Measurements from ENCODE around the gene CCDC34. TPM values are rescaled to one million over a fixed set of nuclear protein-coding genes. Genes with fewer than 3 reads are reported as not detected.

Gene CCDC34, protein sequence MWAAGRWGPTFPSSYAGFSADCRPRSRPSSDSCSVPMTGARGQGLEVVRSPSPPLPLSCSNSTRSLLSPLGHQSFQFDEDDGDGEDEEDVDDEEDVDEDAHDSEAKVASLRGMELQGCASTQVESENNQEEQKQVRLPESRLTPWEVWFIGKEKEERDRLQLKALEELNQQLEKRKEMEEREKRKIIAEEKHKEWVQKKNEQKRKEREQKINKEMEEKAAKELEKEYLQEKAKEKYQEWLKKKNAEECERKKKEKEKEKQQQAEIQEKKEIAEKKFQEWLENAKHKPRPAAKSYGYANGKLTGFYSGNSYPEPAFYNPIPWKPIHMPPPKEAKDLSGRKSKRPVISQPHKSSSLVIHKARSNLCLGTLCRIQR
- total RNA-seq: 1 to 10 TPM; 4.2 to 4.7 TPM
- polyA plus RNA-seq: 1 to 10 TPM; 1.8 to 2.4 (median 2.3) TPM
- total RNA-seq: 1.5 to 6.7 (median 4.9) reads per million in 6 experiments

DNA sequence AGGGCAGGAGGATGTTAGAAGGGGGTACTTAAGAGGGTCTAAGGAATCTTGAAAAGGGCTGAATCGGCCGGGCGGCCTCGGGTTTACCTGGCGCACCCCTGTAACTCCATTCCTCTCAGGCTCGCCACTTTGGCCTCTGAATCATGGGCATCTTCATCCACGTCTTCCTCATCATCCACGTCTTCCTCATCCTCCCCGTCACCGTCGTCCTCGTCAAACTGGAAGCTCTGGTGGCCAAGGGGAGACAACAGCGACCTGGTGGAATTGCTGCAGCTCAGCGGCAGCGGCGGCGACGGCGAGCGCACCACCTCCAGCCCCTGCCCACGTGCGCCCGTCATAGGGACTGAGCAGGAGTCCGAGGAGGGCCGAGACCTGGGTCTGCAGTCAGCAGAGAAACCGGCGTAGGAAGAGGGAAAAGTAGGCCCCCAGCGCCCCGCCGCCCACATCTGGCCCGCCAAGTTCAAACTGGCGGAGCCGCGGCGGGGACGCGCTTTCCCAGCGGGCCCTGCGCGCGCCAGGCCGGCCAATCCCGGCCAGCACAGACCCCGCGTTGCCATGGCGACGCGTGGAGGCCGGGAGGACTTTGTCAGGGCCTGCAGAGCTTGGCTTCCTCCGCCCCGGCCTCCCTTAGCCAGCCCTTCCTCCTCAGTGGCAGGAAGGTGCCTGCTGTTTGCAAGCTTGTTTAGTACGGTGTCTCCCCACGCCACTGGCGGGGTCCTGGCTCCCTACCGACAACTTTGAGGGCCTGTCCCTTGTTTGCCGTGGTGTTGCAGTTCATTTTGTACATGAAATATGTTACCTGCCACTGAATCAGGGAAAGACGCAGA lies at the start of gene CCDC34:
CCDC34 (minus strand) TSS at position 467 of the 827 bp plus-strand sequence; CDS start at position 446, 21 bp downstream.
- POLR2A ChIA-PET: interaction anchor here (0.5 to 1.0 kb wide), 2 partner anchors 63 to 144 kb away, joined by 3 to 8 read pairs; no protein-coding TSS in a partner anchor
- Mint-ChIP-seq H3K36me3 (no peaks in the 10 kb centered on the region), H3K27ac (peak within 1 kb of the TSS; percentile 82 to 94 (median 92)), H3K4me3 (peak within 1 kb of the TSS; percentile 85 to 96 (median 92)), H3K9me3 (no peaks in the 10 kb centered on the region), H3K4me1 (peaks cover 14 to 32% (median 28%) of the 10 kb centered on the region in 4 donors), H3K27me3 (no peaks in the 10 kb centered on the region)
- DNase-seq (peak; percentile 82 to 95 (median 88)), ATAC-seq (peak; percentile 98)

DNA sequence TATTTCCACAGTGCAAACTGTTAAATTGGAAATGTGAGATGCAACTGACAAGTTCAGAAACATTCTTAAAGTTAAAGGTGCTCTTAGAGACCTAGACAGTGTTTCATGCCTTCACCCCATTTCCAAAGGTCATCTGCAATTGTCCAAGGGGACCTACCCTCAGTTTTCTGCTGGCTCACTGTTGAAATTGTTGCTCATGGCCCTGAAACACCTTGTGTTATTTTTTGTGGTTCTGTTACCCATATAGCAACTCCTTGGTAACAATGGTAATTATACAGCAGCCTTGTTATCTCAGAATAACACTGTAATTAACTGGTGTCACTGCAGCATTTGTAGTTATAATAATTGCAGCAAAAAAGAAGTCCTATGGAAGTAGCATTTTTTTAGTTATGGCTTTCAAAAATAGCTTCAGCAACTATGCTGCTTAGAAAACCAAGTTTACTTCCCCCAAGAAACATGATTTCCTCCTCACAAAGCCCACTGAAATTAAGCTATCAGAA lies 49.2 kb upstream of the CCDC34 start:
- ATAC-seq: no peak
- Mint-ChIP-seq H3K27me3 (peaks cover 0 to 31% (median 2%) of the 10 kb centered on the region in 5 donors), H3K27ac (no peak overlapping the region), H3K4me1 (no peaks in the 10 kb centered on the region), H3K36me3 (no peaks in the 10 kb centered on the region), H3K9me3 (no peaks in the 10 kb centered on the region), H3K4me3 (no peak overlapping the region)
- no peak for DNase-seq
- POLR2A ChIA-PET: no interaction called here

DNA sequence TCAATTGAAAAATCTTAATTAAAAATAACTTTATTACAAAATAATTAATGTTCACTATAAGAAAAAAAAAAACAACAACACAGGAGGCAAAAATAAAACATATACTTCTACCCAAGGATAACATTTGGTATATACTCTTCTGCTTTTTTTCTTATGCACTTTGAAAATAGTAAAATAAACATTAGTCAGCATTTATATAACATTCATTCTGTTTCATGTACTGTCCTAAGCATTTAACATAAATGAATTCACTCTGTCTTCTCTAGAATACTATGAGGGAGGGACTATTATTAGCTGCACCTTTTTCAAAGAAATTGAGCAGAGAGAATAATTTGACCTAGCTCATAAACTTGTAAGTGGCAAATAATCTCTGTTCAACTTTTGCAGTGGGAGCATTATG lies 48.3 kb upstream of the CCDC34 start:
- peaks cover 0 to 31% (median 0%) of the 10 kb centered on the region in 5 donors for H3K27me3 Mint-ChIP-seq
- ATAC-seq: no peak
- no peaks in the 10 kb centered on the region for H3K4me1 Mint-ChIP-seq
- POLR2A ChIA-PET: no interaction called here
- H3K27ac Mint-ChIP-seq: no peak overlapping the region
- DNase-seq: no peak
- H3K36me3 Mint-ChIP-seq: no peaks in the 10 kb centered on the region
- no peaks in the 10 kb centered on the region for H3K9me3 Mint-ChIP-seq
- H3K4me3 Mint-ChIP-seq: no peak overlapping the region

DNA sequence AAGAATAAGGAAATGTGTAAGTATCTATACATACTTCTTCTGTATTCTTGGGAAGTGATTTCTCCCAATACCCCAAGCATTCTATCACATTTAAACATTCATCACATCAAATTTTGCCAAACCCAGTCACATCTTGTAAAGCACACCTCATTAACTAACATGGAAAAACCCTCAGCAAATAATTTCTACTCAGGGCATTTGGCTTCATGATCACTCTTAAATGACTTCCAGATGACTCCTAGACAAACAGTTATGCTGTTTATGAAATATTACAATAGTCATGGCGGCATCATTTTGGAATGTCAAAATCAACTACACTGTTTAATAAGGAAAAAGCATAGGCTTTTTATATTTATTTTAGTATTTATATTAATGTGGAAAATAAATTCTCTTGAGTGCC lies 47.3 kb upstream of the CCDC34 start:
- Mint-ChIP-seq H3K4me3 (no peak overlapping the region), H3K36me3 (no peaks in the 10 kb centered on the region), H3K9me3 (no peaks in the 10 kb centered on the region), H3K27me3 (peaks cover 0 to 26% (median 0%) of the 10 kb centered on the region in 5 donors), H3K4me1 (no peaks in the 10 kb centered on the region), H3K27ac (no peak overlapping the region)
- POLR2A ChIA-PET: no interaction called here
- ATAC-seq: no peak
- no peak for DNase-seq

DNA sequence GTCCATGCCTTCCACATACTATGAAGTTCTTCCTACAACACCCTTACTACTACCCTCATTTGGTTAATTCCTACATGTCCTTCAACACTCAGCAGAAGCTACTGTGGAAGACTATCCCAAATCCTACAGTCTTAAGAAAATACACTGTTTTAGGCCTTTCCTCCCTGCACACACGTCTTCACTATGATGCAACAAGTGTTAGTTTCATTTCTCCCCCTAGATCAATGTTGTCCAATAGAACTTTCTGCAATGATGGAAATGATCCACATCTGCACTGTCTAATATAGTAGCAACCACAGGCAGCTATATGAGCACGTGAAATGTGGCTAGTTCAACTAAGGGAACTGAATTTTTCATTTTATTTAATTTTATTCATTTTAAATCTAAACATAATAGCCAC lies 46.7 kb upstream of the CCDC34 start:
- no peaks in the 10 kb centered on the region for H3K4me1 Mint-ChIP-seq
- H3K4me3 Mint-ChIP-seq: no peak overlapping the region
- DNase-seq (no peak), ATAC-seq (no peak)
- H3K27me3 Mint-ChIP-seq: peaks cover 0 to 22% (median 0%) of the 10 kb centered on the region in 5 donors
- POLR2A ChIA-PET: no interaction called here
- H3K36me3 Mint-ChIP-seq: no peaks in the 10 kb centered on the region
- no peaks in the 10 kb centered on the region for H3K9me3 Mint-ChIP-seq
- no peak overlapping the region for H3K27ac Mint-ChIP-seq

DNA sequence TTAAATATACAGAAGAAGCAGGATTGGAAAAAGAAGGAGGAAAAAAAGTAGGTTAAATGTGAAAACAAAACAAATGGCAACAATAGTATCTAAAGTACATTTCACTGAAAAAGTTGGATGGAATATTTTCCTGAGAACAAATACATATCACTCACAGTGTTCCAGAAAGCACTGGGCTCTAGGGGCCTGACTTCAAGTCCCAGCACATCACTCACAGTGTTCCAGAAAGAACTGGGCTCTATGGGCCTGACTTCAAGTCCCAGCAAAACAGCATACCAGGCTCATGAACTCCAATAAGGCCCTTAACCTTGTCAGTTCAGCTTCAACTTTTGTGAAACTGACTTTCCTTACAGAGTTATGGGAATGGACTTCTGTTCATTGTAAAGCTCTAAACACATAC lies 46.0 kb upstream of the CCDC34 start:
- Mint-ChIP-seq H3K4me1 (no peaks in the 10 kb centered on the region), H3K27me3 (peaks cover 0 to 20% (median 0%) of the 10 kb centered on the region in 5 donors), H3K4me3 (no peak overlapping the region), H3K27ac (no peak overlapping the region), H3K36me3 (no peaks in the 10 kb centered on the region), H3K9me3 (no peaks in the 10 kb centered on the region)
- POLR2A ChIA-PET: no interaction called here
- no peak for ATAC-seq
- no peak for DNase-seq

DNA sequence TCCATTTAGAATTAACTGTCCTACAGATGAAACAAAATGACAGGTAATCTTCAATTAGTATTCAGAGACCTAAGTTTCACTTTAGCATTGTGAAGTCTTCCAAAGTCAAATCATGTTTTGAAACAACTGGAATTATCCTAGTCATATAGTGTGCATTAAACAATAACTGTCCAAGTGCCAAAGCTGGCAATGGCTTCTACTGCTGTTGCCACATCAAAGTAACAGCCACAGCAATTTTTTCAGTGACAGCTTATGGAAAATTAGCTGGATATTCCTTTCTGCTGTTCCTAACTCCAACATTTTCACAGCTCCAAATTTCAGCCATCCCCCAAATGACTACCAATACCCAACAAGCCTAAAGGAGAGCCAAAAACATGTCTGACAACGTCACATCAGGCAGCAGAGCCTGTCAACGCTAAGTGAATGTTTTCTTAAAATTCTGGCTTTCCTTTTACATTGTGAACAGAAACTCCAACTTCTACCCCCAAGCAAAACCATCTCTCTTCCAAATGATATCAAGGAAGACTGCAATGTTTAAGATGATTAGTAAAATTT lies 45.3 kb upstream of the CCDC34 start:
- Mint-ChIP-seq H3K36me3 (no peaks in the 10 kb centered on the region), H3K27me3 (peaks cover 0 to 13% (median 0%) of the 10 kb centered on the region in 5 donors), H3K4me1 (no peaks in the 10 kb centered on the region), H3K4me3 (no peak overlapping the region), H3K9me3 (no peaks in the 10 kb centered on the region), H3K27ac (no peak overlapping the region)
- POLR2A ChIA-PET: no interaction called here
- ATAC-seq: no peak
- no peak for DNase-seq

DNA sequence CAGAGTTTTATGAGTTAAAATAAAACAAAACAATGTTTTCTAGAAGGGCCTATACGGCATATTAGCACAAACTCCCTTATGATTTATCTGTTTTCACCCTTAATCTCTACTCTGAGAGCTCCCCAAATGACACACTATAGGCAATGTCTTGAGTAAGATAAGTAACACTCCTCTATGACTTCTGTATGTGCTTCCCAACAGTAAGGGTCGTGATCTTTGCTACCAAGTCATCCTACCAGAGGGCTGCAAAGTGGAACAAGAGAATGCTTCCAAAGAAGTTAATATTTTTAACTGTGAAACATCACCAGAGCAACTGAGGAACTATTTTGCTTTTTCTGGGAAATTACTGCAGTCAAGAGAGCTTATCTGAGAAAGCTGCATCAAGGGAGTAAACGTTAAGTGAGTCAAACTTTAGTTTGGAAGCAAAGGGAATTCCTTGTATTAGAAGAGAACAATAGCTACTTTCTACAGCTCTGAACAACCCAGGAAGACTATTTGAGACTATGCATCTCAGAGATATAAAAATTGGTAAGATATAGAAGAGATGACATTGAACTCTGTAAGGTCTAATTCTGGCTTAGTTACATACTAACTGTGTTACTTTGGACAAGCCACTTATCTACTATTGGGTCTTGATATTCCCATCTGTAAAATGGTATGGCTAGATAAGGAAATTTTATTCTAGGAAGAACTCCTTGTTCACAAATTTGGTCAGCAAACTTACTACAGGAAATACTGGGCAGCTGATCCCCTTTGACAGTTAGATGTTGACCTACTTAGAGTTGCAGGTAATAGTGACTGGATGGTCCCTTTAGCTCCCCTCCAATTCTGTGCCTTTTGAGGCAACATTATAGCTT lies 43.7 kb upstream of the CCDC34 start:
- H3K27me3 Mint-ChIP-seq: peaks cover 0 to 7% (median under 1%) of the 10 kb centered on the region in 5 donors

DNA sequence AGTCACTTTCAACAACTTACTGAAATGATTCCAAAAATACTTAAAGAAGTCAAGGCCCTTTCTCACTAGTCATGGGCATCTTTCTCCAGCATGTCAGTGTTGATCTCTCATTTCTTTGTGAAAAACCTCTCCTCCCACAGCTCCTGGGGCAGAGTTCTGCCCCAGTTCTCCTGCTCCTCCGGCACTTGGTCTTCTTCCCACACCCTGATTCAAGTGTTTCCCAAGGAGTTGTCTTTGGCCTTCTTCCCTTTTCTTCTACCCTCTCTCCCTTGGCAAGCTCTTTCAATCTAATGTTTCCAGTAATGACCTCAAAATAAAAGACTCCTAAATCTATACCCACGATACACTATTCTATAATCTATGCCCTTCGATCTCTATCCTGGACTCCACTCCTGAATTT lies 42.1 kb upstream of the CCDC34 start:
- Mint-ChIP-seq H3K4me1 (no peaks in the 10 kb centered on the region), H3K36me3 (no peaks in the 10 kb centered on the region), H3K4me3 (no peak overlapping the region), H3K9me3 (no peaks in the 10 kb centered on the region), H3K27ac (no peak overlapping the region), H3K27me3 (peaks cover 0 to 7% (median 3%) of the 10 kb centered on the region in 5 donors)
- no peak for DNase-seq
- POLR2A ChIA-PET: no interaction called here
- no peak for ATAC-seq

More for the DNA sequence above, 43.7 kb upstream of the CCDC34 start:
- no peak for DNase-seq
- POLR2A ChIA-PET: no interaction called here
- no peak for ATAC-seq
- Mint-ChIP-seq H3K27ac (no peak overlapping the region), H3K4me1 (no peaks in the 10 kb centered on the region), H3K9me3 (no peaks in the 10 kb centered on the region), H3K4me3 (no peak overlapping the region), H3K36me3 (no peaks in the 10 kb centered on the region)

DNA sequence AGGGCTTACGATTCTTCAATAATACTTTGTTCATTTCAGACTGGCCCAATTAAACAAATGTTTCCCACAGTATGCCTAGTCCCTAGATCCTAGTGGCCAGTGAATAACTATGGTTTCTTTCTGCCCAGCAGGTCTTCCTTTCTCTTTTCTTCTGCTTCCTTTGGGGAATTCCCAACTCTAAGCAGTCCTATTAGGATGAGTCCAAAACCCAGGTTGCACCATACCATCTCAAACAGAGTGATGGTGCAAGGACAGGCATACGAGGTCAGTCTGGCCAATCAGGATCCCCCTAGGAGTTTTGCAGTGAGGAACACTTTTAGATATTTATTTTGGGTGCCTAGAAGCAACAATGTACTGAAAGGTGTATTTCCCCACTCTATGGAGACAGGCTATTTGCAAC lies 41.4 kb upstream of the CCDC34 start:
- POLR2A ChIA-PET: no interaction called here
- ATAC-seq: no peak
- peaks cover 0 to 3% (median 2%) of the 10 kb centered on the region in 5 donors for H3K27me3 Mint-ChIP-seq
- no peak overlapping the region for H3K27ac Mint-ChIP-seq
- DNase-seq: no peak
- no peaks in the 10 kb centered on the region for H3K4me1 Mint-ChIP-seq
- no peak overlapping the region for H3K4me3 Mint-ChIP-seq
- H3K36me3 Mint-ChIP-seq: no peaks in the 10 kb centered on the region
- no peaks in the 10 kb centered on the region for H3K9me3 Mint-ChIP-seq

DNA sequence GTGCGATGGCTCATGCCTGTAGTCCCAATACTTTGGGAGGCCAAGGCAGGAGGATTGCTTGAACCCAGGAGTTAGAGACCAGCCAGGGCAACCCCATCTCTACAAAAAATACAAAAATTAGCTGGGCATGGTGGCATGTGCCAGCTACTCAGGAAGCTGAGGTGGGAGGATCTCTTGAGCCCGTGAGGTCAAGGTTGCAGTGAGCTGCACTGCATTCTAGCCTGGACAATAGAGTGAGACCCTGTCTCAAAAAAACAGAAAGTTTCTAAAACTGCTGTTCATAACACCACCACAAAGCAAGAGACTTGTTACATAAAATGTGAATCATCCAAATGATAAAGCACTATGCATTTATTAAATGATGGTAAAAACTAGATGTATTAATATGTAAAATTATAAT lies 40.2 kb upstream of the CCDC34 start:
- Mint-ChIP-seq H3K9me3 (no peaks in the 10 kb centered on the region), H3K27me3 (peaks cover 0 to 3% (median 2%) of the 10 kb centered on the region in 5 donors), H3K4me1 (no peaks in the 10 kb centered on the region), H3K27ac (no peak overlapping the region), H3K4me3 (no peak overlapping the region), H3K36me3 (no peaks in the 10 kb centered on the region)
- POLR2A ChIA-PET: no interaction called here
- ATAC-seq (no peak), DNase-seq (no peak)

DNA sequence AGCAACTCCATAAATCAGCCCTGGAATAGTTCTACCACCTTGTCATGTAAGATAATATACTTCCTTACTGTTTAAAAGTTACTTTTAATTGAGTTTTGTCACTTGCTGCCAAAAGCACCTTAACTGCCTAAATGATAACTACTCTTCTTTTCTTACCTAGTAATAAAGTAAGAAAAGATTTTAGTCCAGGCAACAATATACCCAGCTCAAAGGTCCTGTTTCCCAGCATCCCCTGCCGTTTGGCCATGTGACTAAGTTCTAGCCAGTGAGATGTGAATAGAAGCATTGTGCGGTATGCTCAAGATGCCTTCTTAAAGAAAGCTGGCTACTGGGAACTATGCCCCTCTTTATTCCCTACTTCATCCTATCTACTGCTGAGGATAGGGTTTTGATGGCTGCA lies 39.4 kb upstream of the CCDC34 start:
- H3K4me1 Mint-ChIP-seq: no peaks in the 10 kb centered on the region
- H3K27ac Mint-ChIP-seq: no peak overlapping the region
- ATAC-seq: no peak
- H3K36me3 Mint-ChIP-seq: no peaks in the 10 kb centered on the region
- DNase-seq: no peak
- no peaks in the 10 kb centered on the region for H3K9me3 Mint-ChIP-seq
- POLR2A ChIA-PET: no interaction called here
- H3K4me3 Mint-ChIP-seq: no peak overlapping the region
- H3K27me3 Mint-ChIP-seq: peaks cover 0 to 3% (median 3%) of the 10 kb centered on the region in 5 donors

All from naive thymus-derived CD8-positive, alpha-beta T cell (primary cell).